GM19463 (cell line): ENCODE data around the gene FBP2.
"Not testable (repeated sequence)": the region's sequence is repeated elsewhere in the genome, so short reads cannot be mapped to it uniquely, and the experiment has no call there.

Source experiments
- ATAC-seq: cut with Tn5 transposase; IDR thresholded peaks from one replicate; pipeline ENCODE4 v1.9.1; 2021; ENCODE audit warnings: mild to moderate bottlenecking, moderate library complexity; ENCODE audit not compliant: unreplicated experiment

The FBP2 gene

DNA sequence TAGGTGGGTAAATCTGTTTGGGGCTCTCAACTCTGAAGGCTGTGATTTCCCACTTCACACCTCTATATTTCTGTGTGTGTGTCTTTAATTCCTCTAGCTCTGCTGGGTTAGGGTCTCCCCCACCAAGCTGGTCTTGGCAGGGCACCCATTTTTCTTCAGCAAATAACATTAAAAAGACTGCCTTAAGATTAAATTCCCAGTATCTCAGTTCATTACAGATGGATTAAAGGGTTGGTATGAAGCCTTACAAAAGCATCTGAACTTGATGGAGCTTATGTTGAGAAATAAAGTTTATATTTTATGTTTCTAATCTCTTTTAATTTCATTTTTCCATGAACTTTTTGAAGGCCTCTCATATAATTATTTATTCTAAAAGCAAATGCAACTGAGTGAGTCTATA is 27.1 kb downstream of the FBP2 start:
- ATAC-seq = no peak

DNA sequence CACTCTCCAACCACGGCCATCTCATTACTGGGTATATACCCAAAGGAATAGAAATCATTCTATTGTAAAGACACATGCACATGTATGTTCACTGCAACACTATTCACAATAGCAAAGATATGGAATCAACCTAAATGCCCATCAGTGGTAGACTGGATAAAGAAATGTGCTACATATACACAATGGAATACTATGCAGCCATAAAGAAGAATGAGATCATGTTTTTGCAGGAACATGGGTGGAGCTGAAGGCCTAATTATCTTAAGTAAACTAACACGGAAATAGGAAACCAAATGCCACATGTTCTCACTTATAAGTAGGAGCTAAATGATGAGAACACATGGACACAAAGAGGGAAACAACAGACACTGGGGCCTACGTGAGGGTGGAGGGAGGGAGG is 29.3 kb downstream of the FBP2 start:
- not testable (repeated sequence) for ATAC-seq

GRCh38 chr9:94563548-94563947 is 30.1 kb downstream of the FBP2 start:
- no peak for ATAC-seq

DNA sequence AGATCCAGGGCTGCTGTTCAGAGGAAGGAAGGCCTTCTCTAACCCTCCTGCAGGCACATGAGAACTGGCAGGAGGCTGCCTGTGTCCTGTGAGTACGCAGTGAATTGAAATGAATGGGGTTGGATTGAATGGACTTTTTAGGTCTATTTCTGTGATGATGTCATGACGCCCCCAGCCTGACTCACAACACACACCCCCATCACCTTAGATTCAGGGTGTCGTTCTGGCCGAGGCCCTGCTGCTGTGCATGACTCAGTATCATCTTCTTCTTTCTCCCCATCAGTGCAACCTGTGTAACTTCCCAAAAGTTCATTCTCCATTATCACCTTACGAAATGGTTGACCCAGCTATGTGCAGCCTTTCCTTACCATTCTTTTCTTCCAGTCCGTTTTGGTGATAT is 33.4 kb downstream of the FBP2 start:
- ATAC-seq = no peak

DNA sequence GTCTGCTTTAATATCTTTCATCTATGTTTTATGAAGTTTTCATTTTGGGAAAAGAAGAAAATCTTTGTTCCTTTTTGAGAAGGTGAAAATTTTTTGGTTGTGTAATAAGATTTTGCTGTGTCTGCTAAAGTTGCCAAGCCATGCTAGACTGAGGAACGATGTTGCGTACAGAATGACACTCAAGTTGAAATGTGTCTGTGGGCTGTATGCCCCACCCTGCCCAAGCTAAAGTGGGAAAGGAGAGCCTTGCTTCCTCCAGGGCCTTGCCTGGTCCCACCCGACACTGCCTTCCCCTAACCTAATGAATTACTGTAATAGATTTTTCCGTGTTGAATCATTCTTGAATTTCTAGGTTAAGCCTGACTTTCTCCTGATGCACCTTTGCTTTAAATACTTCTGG is 36.2 kb downstream of the FBP2 start:
- no peak for ATAC-seq

DNA sequence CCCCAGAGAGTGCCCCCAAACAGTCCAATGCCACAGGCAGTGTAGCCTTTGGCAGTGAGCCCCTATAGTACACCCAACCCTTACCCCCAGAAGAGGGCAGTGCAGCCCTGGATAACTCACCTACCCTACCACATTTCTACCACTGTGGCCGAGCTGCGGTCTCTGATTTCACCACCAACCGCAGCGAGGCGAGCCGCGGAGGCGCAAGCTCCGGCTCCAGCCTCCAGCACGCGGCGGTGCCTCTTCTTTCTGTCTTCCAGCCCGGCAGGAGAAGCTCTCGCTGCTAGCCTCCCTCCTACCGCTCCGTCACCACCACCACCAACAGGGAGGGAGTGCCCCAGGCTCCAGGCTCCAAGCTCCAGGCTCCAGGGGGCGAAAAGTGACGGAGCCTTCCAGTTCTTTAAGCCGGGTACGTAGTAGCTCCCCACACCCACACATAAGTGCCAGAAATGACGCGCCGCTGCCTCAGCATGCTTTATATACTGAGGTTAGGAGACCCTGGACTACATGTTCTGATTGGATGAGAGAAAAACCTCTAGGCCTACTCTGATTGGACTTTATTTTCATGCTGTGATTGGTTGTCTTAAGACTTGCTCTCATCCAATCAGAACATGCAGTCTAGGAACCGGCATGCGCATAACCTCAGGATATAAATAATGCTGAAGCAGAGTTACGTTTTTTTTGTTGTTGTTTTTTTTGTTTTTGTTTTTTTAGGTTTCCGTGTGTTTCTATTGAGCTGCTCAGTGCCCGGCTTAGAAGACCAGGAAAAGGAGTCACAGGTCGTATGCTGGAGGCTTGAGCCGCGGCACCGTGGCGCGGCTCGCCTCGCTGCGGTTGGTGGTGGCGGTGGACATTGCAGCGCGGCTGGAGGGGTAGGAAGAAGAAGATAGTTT is 38.9 kb downstream of the FBP2 start, which contains the start of gene PCAT7:
PCAT7 (plus strand) TSS at position 645 of the 893 bp plus-strand sequence.
- ATAC-seq = no peak

DNA sequence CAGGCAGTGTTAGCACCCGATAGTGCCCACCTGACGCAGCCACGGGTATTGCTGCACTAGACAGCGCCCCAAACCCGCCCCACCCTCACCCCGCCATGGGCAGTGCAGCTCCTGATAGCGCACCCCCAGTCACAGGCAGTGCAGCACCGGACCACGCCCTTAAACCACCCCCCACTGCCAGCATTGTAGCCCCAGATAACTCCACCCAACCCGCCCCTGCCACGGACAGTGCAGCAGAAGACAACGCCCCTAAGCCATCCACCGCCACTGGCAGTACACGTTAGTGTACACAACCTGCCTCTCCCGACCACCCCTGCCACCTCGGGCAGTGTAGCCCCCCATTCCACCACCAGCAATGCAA is 39.6 kb downstream of the FBP2 start:
- no peak for ATAC-seq

DNA sequence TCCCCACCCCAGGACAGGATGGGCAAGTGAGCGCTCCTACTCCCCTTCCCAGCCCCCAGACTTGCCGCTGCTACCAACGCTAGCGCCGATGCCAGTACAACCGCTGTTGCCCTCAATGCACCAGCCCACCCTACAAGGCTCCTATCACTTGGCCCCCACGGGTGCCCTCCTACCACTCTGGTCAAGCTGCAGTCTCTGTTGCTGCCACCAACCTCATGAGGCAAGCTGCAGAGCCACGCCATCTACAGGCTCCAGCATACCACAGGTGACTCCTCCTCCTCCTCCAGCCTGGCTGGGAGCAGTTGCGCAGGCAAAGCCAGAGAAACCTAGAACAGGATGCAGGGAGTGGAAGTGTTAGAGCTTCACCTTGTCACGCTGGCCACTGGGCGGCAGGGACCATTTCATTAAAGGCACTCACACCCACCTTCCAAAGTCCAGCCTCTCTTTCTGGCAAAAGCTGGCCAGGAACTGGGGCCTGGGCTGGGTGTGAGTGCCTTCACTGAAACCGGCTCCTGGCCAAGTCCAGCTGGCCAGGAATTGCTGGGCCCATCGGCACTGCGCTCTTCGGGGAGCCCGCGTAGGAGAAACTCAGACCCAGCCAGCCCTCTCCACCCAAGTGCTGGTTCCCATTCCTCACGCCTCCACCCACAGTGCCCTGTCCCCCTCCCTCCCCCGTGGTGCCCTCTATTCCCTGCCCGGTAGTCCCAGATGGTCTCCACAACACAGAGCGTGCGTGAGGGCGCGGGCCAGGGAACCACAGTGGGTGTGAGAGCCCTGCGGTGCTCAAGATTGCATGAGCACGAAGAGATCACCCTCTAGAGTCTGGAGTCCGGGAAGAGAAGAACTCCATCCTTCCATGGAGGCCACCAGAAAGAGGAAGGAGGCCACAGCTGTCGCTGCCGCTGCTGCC is 40.3 kb downstream of the FBP2 start:
- ATAC-seq = no peak

DNA sequence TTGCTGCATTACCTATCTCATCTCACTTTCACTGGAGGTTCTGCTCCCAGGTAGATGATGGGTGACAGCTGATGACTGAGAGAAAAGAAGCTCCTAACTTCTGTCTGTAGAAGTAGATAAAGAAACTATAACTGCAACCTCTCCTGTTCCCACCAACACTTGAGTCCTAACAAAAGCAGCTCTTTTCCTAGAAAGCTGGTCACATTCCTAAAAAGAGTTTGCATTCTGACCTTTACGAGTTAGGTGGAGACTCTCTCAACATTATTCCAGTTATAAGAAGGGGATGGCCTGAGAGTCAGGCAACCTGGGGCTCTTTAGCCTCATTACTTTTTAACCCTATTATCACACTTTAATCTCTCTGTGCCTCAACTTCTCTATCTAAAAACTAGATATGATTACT is 47.7 kb downstream of the FBP2 start:
- ATAC-seq = no peak

DNA sequence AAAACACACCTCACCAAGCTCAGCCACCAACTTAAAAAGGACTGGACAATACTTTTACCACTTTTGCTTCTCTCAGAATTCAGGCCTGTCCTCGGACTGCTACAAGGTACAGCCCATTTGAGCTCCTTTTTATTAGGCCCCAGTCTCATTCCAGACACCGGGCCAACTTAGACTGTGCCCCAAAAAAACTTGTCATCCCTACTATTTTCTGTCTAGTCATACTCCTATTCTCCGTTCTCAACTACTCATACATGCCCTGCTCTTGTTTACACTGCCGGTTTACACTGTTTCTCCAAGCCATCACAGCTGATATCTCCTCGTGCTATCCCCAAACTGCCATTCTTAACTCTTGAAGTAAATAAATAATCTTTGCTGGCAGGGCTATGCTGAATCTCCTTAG is 49.3 kb downstream of the FBP2 start:
- ATAC-seq = not testable (repeated sequence)

GRCh38 chr9:94538908-94539307 is 54.7 kb downstream of the FBP2 start:
- no peak for ATAC-seq

DNA sequence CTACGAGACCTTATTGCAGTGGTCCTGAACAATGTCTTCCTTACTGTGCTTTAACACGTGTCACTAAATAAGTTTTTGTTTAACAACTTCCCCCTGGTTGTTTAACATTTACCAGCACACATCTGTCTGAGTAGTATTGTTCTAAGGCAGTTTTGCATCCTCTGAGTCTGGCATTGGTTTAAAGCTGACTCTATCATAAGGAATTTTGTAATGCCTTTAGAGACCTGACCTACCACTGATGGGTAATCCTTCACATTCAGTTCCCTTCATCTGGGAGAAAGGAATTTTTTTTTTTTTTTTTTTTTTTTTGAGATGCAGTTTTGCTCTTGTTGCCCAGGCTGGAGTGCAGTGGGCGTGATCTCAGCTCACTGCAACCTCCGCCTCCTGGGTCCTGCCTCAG is 58.7 kb downstream of the FBP2 start:
- ATAC-seq = no peak

DNA sequence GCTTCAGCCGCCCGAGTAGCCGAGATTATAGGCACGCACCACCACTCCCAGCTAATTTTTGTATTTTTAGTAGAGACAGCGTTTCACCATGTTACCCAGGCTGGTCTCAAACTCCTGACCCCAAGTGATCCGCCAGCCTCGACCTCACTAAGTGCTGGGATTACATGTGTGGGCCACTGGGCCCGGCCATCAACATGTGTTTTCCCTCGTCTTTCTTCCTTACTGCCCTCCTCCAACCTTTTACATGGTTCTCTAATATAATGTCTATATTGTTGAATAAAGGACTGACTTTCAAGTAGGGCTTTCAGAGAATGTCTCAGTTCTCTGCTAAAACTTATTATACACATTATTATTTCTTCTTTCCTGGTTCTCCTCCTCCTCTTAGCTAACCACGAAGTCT is 60.0 kb downstream of the FBP2 start:
- ATAC-seq = no peak

- no peak for ATAC-seq
Measured at GRCh38 chr9:94533155-94533554, 60.5 kb downstream of the FBP2 start.

GRCh38 chr9:94528886-94529285 is 64.7 kb downstream of the FBP2 start:
- ATAC-seq = no peak

GRCh38 chr9:94526951-94527350 is 66.7 kb downstream of the FBP2 start:
- no peak for ATAC-seq

GRCh38 chr9:94526271-94526670 is 67.4 kb downstream of the FBP2 start:
- ATAC-seq = no peak

GRCh38 chr9:94525396-94526035 is 68.1 kb downstream of the FBP2 start:
- no peak for ATAC-seq

- no peak for ATAC-seq
Measured at GRCh38 chr9:94517254-94517653, 76.4 kb downstream of the FBP2 start.

GRCh38 chr9:94514722-94515121 is 78.9 kb downstream of the FBP2 start:
- ATAC-seq = no peak

DNA sequence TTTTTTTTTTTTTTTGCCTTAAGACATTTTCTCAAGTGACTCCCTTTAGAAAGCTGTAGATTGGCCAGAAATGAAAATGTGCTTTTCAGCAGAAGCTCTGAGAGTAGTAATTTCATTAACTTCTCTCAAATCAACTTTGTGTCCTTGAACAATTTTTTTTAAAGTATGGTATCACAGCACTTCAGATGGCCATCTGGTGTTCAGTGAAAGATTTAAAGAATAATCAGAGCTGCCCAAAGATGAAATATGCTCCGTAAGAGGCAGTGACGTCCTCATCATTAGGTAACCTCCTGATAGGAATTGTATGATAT is 81.7 kb downstream of the FBP2 start:
- ATAC-seq = no peak
